Stimulated activated CD4-positive, alpha-beta T cell treated with anti-CD3 and anti-CD28 coated beads, Interleukin-4, amount 100 ng/mL, for 1 hour (primary cell): ENCODE results near the gene WDR27.
A peak's percentile ranks its signal among the peaks of the same experiment; 100 is the strongest.

Experiments
- DNase-seq: peaks from one replicate; pipeline ENCODE4 v3.0.0-alpha.2; 2020

Gene WDR27

GRCh38 chr6:169709293-169709692 is 7.5 kb upstream of the WDR27 start:
- DNase-seq = no peak

DNA sequence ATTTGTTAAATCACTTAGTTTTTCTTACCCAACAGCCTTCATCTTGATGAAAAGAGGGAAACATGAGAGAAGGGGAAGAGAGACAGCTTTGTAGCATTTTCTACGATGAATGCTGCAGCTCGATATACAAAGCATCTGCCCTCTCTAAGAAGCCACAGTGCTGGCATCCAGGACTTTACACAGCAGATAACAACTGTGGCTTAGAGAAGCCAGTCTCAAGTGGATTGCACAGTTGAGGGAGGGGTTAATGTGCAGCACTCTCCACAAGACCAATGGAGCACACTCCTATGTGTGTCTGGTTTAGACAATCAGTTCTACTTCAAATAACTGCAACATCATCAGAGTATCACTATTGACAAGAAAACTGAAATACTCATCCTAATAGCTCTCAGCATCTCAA is 5.9 kb upstream of the WDR27 start:
- no peak for DNase-seq

DNA sequence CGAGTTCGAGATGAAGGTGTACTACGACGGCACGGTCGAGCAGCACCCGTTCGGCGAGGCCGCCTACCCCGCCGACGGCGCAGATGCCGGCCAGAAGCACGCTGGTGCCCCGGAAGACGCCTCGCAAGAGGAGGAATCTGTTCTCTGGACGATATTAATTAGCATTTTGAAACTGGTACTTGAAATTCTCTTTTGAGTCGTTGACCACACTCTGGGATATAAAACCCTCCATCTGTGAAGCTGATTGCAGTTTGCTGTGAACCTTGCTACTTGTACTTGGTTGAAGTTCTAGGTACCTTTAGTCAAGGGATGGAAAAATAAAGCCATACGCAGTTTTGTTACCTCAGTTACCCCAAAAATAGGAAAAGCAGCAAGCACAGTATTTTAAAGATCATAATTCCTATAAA is 1.0 kb upstream of the WDR27 start:
- DNase-seq = peak; percentile 33

DNA sequence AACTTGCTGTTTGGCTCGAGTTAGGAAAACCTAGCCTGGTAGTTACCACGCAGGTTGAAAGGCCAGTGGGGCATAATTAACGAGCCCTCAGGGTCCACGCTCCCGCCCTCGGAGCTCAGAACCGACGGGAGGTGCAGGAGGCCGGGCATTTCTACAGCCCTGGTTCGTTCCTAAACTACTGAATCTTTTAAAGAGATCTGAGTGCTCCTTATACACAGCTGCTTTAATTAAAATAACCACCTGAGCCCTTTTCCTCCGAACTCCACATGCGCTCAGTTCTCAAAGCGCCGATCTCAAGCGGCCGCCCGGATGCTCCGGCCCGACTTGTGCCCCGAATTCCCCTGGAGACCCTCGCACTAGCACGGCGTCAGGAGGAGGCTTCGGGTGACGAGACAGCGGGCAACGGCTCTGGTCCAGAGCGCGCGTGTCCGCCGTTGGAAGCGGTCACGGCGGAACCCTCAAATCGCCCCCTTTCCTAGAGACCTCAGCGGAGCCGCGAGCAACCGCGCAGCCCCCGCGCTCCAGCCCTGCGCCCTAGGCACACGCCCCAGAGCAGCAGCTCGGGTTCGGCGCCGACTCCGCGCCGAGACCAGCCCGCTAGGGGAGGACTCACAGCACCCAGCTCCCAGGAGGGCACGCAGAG is 397 bp downstream of the WDR27 start:
- no peak for DNase-seq

DNA sequence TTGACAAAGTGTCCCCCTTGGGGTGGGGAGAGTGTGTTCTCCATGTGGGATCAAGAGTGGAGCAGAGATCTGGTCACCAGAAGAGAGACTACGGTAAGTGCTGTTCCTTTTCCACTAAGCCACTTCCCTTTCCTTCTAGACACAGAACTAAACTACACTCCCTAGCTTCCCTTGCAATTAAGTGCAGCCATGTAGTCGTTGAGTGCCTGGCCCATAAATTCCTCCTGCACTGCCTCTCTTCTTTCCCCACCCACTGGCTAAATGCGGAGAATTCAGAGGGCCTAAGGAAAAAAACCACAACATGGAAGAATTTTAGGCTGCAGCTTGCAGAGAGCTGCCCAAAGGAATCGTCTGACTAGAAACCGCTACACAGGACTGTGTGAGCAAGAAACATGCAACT is 1.5 kb downstream of the WDR27 start:
- no peak for DNase-seq

- DNase-seq = peak; percentile 8
Measured at GRCh38 chr6:169697115-169697514, 4.7 kb downstream of the WDR27 start.

- no peak for DNase-seq
Measured at GRCh38 chr6:169695131-169695530, 6.7 kb downstream of the WDR27 start.

- DNase-seq = no peak
Measured at GRCh38 chr6:169692516-169692915, 9.3 kb downstream of the WDR27 start.

- no peak for DNase-seq
Measured at GRCh38 chr6:169691260-169691659, 10.6 kb downstream of the WDR27 start.

GRCh38 chr6:169689287-169689686 is 12.5 kb downstream of the WDR27 start:
- DNase-seq = no peak

DNA sequence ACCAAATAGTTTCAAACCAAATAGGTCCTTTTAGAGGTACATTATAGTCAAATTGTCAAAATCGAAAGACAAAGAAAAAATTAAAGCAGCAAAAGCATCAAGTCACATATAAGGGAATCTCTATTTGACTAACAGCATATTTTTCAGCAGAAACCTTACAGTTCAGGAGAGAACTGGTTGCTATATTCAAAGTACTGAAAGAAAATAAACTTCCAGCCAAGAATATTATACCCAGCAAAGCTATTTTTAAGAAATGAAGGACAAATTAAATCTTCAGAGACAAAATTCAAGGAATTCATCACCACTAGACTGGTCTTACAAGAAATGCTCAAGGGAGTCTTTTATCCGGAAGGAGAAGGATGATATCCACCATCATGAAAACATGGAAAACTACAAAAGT is 16.0 kb downstream of the WDR27 start:
- DNase-seq = no peak

GRCh38 chr6:169684056-169684455 is 17.8 kb downstream of the WDR27 start:
- no peak for DNase-seq

DNA sequence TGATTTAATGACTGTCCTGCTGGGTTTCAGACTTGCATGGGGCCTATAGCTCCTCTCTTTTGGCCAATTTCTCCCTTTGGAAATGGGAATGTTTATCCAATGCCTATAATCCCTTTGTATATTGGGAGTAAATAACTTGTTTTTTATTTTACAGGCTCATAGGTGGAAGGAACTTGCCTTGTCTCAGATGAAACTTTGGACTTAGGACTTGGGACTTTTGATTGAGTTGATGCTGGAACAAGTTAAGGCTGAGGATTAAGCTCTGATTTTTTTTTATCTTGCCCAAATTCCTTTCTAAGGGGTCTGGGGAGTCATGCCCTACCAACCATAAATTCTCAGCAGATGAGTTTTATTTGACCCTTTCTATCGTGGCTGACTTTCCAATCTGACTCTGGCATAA is 23.5 kb downstream of the WDR27 start:
- DNase-seq = no peak

DNA sequence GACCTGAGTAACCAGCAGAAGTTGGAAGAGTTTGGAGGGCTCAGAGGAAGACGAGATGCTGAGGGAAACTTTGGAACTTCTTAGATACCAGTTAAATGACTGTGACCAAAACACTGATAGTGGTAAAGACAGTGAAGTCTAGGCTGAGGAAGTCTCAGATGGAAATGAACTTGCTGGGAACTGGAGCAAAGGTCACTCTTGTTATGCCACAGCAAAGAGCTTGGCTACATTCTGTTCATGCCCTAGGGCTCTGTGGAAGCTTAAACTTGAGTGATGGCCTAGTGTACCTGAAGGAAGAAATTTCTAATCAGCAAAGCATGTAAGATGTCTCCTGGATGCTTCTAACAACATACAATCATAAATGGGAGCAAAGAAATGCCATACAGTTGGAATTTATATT is 24.7 kb downstream of the WDR27 start:
- DNase-seq = no peak

- no peak for DNase-seq
Measured at GRCh38 chr6:169675011-169675410, 26.8 kb downstream of the WDR27 start.

DNA sequence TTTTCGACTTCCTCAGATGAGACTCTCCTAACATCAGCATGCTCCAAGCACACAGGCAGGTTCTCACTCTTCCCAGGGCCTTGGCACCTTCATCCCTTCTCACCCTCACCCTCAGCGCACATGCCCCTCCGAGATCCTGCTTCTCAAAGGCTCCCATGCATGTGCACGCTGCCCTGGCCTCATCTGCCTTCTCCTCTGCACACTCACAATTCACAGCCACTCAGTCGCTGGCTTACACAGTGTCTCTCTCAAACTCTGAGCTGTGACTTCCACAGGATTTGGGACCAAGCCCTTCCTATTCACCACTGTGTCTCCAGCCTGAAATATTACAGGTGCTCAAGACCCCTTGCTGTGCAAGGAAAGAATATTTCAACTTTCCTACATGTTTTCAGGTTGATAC is 30.3 kb downstream of the WDR27 start:
- no peak for DNase-seq

DNA sequence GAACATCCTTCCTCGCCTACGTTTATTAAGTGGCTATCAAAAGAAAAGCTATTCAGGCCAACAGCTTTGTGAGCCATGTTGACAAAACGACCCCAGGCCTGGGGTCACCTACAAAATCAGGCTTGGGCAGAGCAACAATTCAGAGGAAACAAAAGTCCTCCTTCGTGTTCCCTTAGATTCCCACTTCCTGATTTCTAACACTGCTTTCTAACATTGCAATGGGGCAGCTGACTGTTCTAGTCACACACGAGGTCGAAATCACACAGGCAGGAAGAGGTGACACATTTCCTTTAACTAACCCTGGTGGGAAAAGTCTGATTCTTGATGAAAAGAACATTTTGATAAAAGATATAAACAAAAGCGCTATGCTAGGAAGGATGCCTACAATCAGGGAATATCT is 31.9 kb downstream of the WDR27 start:
- DNase-seq = no peak

- DNase-seq = no peak
Measured at GRCh38 chr6:169669147-169669546, 32.7 kb downstream of the WDR27 start.

- no peak for DNase-seq
Measured at GRCh38 chr6:169668203-169668847, 33.5 kb downstream of the WDR27 start.

GRCh38 chr6:169667716-169668115 is 34.1 kb downstream of the WDR27 start:
- DNase-seq = no peak

DNA sequence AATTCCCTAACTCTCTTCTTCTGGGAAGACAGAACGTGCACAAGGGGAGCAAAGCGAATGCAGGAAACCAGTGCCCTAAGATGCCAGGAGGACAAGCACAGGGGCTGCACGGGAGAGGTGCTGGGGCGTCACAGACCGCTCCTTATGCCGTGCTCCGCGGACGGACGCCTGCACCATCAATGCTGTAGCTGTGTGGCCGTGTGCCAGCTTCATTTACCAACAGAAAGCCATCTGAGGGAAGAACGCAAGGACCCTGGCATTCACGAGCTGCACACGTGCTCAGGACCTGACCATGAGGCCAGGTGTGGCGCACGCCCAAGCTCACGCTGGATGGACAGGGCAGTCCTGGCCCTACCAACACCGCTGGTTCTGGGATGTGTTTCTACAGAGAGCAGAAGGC is 35.4 kb downstream of the WDR27 start:
- DNase-seq = no peak

DNA sequence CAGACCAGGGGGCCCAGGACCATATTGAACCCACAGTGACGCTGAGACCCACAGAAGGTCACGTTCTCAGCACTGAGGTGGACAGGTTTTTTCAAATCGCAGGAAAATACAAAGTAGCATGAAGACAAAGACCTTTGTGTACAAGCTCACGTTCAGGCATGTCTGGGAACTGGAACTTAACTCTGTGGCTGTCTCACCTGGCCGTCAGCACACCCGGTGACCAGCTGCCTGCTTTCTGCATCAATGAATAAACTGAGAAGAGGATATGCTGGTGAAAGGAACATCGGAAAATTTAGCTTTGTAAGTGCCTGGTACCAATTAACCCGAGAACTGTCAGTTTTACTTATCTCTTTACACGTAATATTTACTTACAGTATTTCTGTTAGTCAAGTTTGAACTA is 36.5 kb downstream of the WDR27 start:
- DNase-seq = no peak

GRCh38 chr6:169664227-169664626 is 37.6 kb downstream of the WDR27 start:
- no peak for DNase-seq

DNA sequence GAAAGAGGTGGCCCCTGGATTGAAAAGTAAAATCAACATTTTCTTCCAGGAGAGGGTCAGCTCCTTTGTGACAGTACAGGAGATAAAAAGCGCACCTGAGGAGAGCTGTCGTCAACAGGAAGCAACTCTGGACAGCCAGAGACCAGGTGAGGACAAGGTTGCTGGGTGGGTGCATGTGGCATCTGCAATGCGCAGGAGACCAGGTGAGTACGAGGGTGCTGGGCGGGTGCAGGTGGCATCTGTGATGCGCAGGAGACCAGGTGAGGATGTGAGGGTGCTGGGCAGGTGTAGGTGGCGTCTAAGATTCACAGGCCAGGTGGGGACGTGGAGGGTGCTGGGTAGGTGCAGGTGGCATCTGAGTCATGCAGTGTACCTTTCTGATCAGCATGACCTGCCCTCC is 38.4 kb downstream of the WDR27 start:
- no peak for DNase-seq

DNA sequence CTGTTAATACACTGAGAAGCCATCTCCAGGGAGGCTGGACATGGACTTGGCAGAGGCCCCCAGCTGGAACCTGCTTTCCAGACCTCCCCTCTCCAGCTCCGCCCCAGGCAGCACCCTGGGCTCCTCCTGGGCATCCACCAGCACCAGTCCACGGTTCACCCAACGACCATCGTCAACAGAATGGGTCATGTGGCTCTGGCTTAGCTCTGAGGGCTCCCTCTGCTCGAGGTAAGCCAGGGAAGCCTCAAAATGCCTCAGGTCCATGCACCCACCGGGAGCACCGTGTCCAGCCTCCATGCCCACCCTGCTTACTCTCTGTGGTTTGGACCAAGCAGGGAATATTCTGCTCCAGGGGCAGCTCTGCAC is 40.5 kb downstream of the WDR27 start:
- no peak for DNase-seq
